WTC11 (cell line): ENCODE data around the gene GALNT5.

Experiments
- JUN ChIP-seq: sonication (generic); formaldehyde crosslinking; IDR thresholded peaks from 2 replicates; pipeline ENCODE4 v1.8.0; 2023; ENCODE audit warnings: mild to moderate bottlenecking, missing genetic modification reagents
- PREB ChIP-seq: sonication (generic); formaldehyde crosslinking; IDR thresholded peaks from 2 replicates; pipeline ENCODE4 v1.8.1; 2022; ENCODE audit warnings: mild to moderate bottlenecking, missing genetic modification reagents, moderate library complexity, borderline replicate concordance

DNA sequence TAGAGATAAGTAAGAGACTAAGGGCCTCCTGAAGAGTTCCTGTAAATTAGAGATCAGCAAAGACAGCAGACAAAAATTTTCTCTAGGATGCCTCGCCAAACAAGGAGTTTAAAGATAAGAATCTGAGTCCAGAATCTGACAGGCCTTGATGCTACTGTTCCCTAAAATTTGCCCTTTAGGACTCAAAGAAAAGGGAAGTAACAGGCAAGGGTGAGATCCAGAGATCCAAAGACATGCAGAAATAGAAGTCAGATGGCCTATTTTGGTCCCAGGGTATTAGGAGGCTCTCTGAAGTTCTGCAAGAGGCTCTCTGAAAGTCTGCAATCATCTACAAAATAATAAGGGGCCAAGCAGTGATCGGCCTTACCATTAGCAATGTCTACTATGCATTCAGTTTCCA, 33.0 kb downstream of the GALNT5 start:
- TF ChIP-seq JUN (CRISPR knock-in tag) (no peak), PREB (CRISPR knock-in tag) (no peak)
